ENCODE data around the gene ZCWPW2. TPM values are rescaled to one million over a fixed set of nuclear protein-coding genes. Genes with fewer than 3 reads are reported as not detected.
A peak's percentile ranks its signal among the peaks of the same experiment; 100 is the strongest.

ZCWPW2 gene
- total and polyA plus RNA-seq, 2 donors from 2014 or later: 0.54 to 2.0 TPM

- H3K9ac ChIP-seq (ENCODE audit: low read length in 3 of 3): no peak overlapping the region
- DNase-seq (peak in 2 of 5 donors; percentile 41 to 66), FAIRE-seq (no peak)
- H3K27ac ChIP-seq (ENCODE audit: low read depth in 2 of 2, low read length in 2 of 2): no peak overlapping the region
- intact Hi-C loops (cut with DNase I): no loop called here
- H3K4me1 ChIP-seq (ENCODE audit: control insufficient read depth in 2 of 3, insufficient read depth in 2 of 3, low read depth in 1 of 3, low read length in 3 of 3): no peaks in the 10 kb centered on the region
- no peak overlapping the region for H3K4me3 ChIP-seq (ENCODE audit: low read length in 3 of 3)
- H3K9me3 ChIP-seq (ENCODE audit: control insufficient read depth in 2 of 3, insufficient read depth in 1 of 3, low read length in 3 of 3): no peaks in the 10 kb centered on the region
- TF ChIP-seq CTCF (IDR thresholded peaks at IDR 0.05; ENCODE audit: borderline replicate concordance, extremely low read depth, insufficient read depth): peak; percentile 43
- no peaks in the 10 kb centered on the region for H3K36me3 ChIP-seq (ENCODE audit: control insufficient read depth in 2 of 3, insufficient read depth in 3 of 3, low read length in 3 of 3)
- H3K27me3 ChIP-seq (ENCODE audit: control insufficient read depth, insufficient read depth, low read length): no peaks in the 10 kb centered on the region
Observed at GRCh38 chr3:28476194-28476593, 127.7 kb downstream of the ZCWPW2 start.

- Histone ChIP-seq H3K27me3 (ENCODE audit: control insufficient read depth, insufficient read depth, low read length) (no peaks in the 10 kb centered on the region), H3K36me3 (ENCODE audit: control insufficient read depth in 2 of 3, insufficient read depth in 3 of 3, low read length in 3 of 3) (no peaks in the 10 kb centered on the region), H3K27ac (ENCODE audit: low read depth in 2 of 2, low read length in 2 of 2) (no peak overlapping the region), H3K4me3 (ENCODE audit: low read length in 3 of 3) (no peak overlapping the region), H3K4me1 (ENCODE audit: control insufficient read depth in 2 of 3, insufficient read depth in 2 of 3, low read depth in 1 of 3, low read length in 3 of 3) (no peaks in the 10 kb centered on the region), H3K9ac (ENCODE audit: low read length in 3 of 3) (no peak overlapping the region), H3K9me3 (ENCODE audit: control insufficient read depth in 2 of 3, insufficient read depth in 1 of 3, low read length in 3 of 3) (no peaks in the 10 kb centered on the region)
- no peak for TF ChIP-seq CTCF (IDR thresholded peaks at IDR 0.05; ENCODE audit: borderline replicate concordance, extremely low read depth, insufficient read depth)
- intact Hi-C loops (cut with DNase I): no loop called here
- FAIRE-seq (no peak), DNase-seq (no peak)
Observed at GRCh38 chr3:28476764-28477163, 128.2 kb downstream of the ZCWPW2 start.

- Histone ChIP-seq H3K4me1 (ENCODE audit: control insufficient read depth in 2 of 3, insufficient read depth in 2 of 3, low read depth in 1 of 3, low read length in 3 of 3) (no peaks in the 10 kb centered on the region), H3K36me3 (ENCODE audit: control insufficient read depth in 2 of 3, insufficient read depth in 3 of 3, low read length in 3 of 3) (peaks cover 0 to 2% (median 0%) of the 10 kb centered on the region in 3 donors), H3K4me3 (ENCODE audit: low read length in 3 of 3) (no peak overlapping the region), H3K27ac (ENCODE audit: low read depth in 2 of 2, low read length in 2 of 2) (no peak overlapping the region), H3K27me3 (ENCODE audit: control insufficient read depth, insufficient read depth, low read length) (no peaks in the 10 kb centered on the region), H3K9ac (ENCODE audit: low read length in 3 of 3) (no peak overlapping the region), H3K9me3 (ENCODE audit: control insufficient read depth in 2 of 3, insufficient read depth in 1 of 3, low read length in 3 of 3) (peaks cover 0 to 18% (median 7%) of the 10 kb centered on the region in 3 donors)
- no peak for TF ChIP-seq CTCF (IDR thresholded peaks at IDR 0.05; ENCODE audit: borderline replicate concordance, extremely low read depth, insufficient read depth)
- DNase-seq: no peak
- intact Hi-C loops (cut with DNase I): no loop called here
- FAIRE-seq: no peak
Observed at GRCh38 chr3:28485164-28485563, 136.6 kb downstream of the ZCWPW2 start.

GRCh38 chr3:28495301-28495700 lies 146.8 kb downstream of the ZCWPW2 start:
- intact Hi-C loops (cut with DNase I): no loop called here
- TF ChIP-seq CTCF (IDR thresholded peaks at IDR 0.05; ENCODE audit: borderline replicate concordance, extremely low read depth, insufficient read depth): no peak
- Histone ChIP-seq H3K9me3 (ENCODE audit: control insufficient read depth in 2 of 3, insufficient read depth in 1 of 3, low read length in 3 of 3) (no peaks in the 10 kb centered on the region), H3K4me3 (ENCODE audit: low read length in 3 of 3) (no peak overlapping the region), H3K9ac (ENCODE audit: low read length in 3 of 3) (no peak overlapping the region), H3K4me1 (ENCODE audit: control insufficient read depth in 2 of 3, insufficient read depth in 2 of 3, low read depth in 1 of 3, low read length in 3 of 3) (no peaks in the 10 kb centered on the region), H3K36me3 (ENCODE audit: control insufficient read depth in 2 of 3, insufficient read depth in 3 of 3, low read length in 3 of 3) (no peaks in the 10 kb centered on the region), H3K27me3 (ENCODE audit: control insufficient read depth, insufficient read depth, low read length) (no peaks in the 10 kb centered on the region), H3K27ac (ENCODE audit: low read depth in 2 of 2, low read length in 2 of 2) (no peak overlapping the region)
- DNase-seq (no peak), FAIRE-seq (no peak)
